Thoracic aorta (tissue), 2 donors: ENCODE measurements around the gene PRSS36. TPM values are rescaled to one million over a fixed set of nuclear protein-coding genes. Genes with fewer than 3 reads are reported as not detected.
"Not testable (repeated sequence)": the region's sequence is repeated elsewhere in the genome, so short reads cannot be mapped to it uniquely, and the experiment has no call there.

Source experiments
- ATAC-seq: fragments of 150-250 bp; one replicate; pipeline ENCODE4 v1.8.0; 2017; ENCODE audit warnings: low read depth; ENCODE audit not compliant: insufficient number of reproducible peaks, low FRiP score
- DNase-seq: peaks from one replicate; pipeline ENCODE4 v3.0.0-alpha.2; 2020; ENCODE audit warnings: low spot score
- H3K27ac ChIP-seq, 2 donors: fragments of 200-600 bp; sonication (generic); 1 replicate in 1 of 2; 2 replicates in 1 of 2; pipeline ENCODE4 v1.5.1; 2016; ENCODE audit warnings: mild to moderate bottlenecking in 2 of 2, moderate library complexity in 2 of 2
- H3K27me3 ChIP-seq: fragments of 200-600 bp; sonication (generic); replicated peaks from 2 replicates; pipeline ENCODE4 v1.6.0; 2016; ENCODE audit warnings: mild to moderate bottlenecking; ENCODE audit not compliant: insufficient read depth
- H3K36me3 ChIP-seq: fragments of 200-600 bp; sonication (generic); one replicate; pipeline ENCODE4 v1.5.1; 2016
- H3K4me1 ChIP-seq, 2 donors: fragments of 200-600 bp; sonication (generic); 1 replicate in 1 of 2; 2 replicates in 1 of 2; pipeline versions ENCODE4 v1.5.1 to v1.6.0; 2016; ENCODE audit warnings: low read depth in 2 of 2, mild to moderate bottlenecking in 1 of 2; ENCODE audit not compliant: control insufficient read depth in 1 of 2
- H3K4me3 ChIP-seq: fragments of 200-600 bp; sonication (generic); 2 replicates; pipeline ENCODE4 v1.5.1; 2016; ENCODE audit warnings: mild to moderate bottlenecking
- H3K9me3 ChIP-seq: fragments of 200-600 bp; sonication (generic); 2 replicates; pipeline ENCODE4 v1.5.1; 2016
- CTCF ChIP-seq: fragments of 200-600 bp; sonication (generic); IDR thresholded peaks from one replicate; pipeline ENCODE4 v1.5.1; 2019; ENCODE audit warnings: antibody characterized with exemption
- total RNA-seq, 2 donors: library from RNA; depleted of rRNA; stranded (reverse); fragments of >200 nt; gene quantifications; one replicate each; pipeline versions ENCODE4 v1.1.0 to v1.2.3, GENCODE V29; 2016

The PRSS36 gene
- total RNA-seq, 2 donors from 2014 or later = 1.3 to 14.8 TPM

- Histone ChIP-seq H3K36me3 (no peaks in the 10 kb centered on the region), H3K27ac (no peak overlapping the region), H3K27me3 (no peaks in the 10 kb centered on the region), H3K9me3 (no peaks in the 10 kb centered on the region), H3K4me3 (no peak overlapping the region), H3K4me1 (no peaks in the 10 kb centered on the region)
- no peak for TF ChIP-seq CTCF
- DNase-seq = no peak
- ATAC-seq = no peak
These were observed 19.0 kb upstream of the PRSS36 start for GRCh38 chr16:31168848-31169247.

DNA sequence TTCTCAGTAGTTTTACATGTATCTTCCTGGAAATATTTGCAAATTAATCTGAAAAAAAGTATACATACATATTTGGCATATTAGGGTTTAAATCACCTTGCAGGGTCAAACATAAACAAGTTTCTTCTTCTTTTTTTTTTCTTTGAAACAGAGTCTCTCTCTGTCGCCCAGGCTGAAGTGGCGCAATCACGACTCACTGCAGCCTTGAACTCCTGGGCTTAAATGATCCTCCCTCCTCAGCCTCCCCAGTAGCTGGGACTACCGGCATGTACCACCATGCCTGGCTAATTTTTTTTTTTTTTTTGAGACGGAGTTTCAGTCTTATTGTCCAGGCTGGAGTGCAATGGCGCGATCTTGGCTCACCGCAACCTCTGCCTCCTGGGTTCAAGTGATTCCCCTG is 17.4 kb upstream of the PRSS36 start:
- H3K27me3 ChIP-seq = no peaks in the 10 kb centered on the region
- TF ChIP-seq CTCF = no peak
- H3K36me3 ChIP-seq = no peaks in the 10 kb centered on the region
- no peak overlapping the region for H3K4me3 ChIP-seq
- no peak for ATAC-seq
- DNase-seq = no peak
- no peak overlapping the region for H3K27ac ChIP-seq
- H3K4me1 ChIP-seq = no peaks in the 10 kb centered on the region
- H3K9me3 ChIP-seq = no peaks in the 10 kb centered on the region

GRCh38 chr16:31157136-31157535 is 7.3 kb upstream of the PRSS36 start:
- H3K9me3 ChIP-seq = no peaks in the 10 kb centered on the region
- H3K27me3 ChIP-seq = no peaks in the 10 kb centered on the region
- H3K27ac ChIP-seq = no peak overlapping the region
- TF ChIP-seq CTCF = no peak
- no peak overlapping the region for H3K4me3 ChIP-seq
- peaks cover 0 to 5% of the 10 kb centered on the region in 2 donors for H3K4me1 ChIP-seq
- H3K36me3 ChIP-seq = no peaks in the 10 kb centered on the region
- ATAC-seq (no peak), DNase-seq (no peak)

GRCh38 chr16:31150976-31151375 is 1.1 kb upstream of the PRSS36 start:
- not testable (repeated sequence) for ATAC-seq, H3K27me3 ChIP-seq, H3K4me3 ChIP-seq

DNA sequence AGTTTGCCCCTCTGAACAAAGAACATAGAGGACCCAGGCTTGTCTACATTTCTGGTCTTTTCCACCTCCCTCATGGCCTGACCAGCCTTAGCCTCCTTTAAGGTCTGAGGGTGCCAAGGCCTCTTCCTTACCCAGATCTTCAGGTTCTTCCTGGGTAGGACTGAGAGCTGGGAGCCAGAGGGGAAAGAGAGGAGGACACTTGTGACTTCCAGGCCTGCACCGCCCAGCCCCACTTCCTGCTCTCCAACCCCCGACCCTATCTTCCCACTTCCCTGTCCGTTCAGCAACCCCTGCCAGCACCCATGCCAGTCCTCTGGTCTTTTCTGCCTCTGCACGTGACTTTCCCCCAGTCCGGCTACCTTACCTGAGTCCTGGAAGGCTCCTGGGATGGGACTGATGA is 534 bp downstream of the PRSS36 start:
- TF ChIP-seq CTCF = no peak
- Histone ChIP-seq H3K9me3 (no peaks in the 10 kb centered on the region), H3K27ac (no peak overlapping the region), H3K36me3 (no peaks in the 10 kb centered on the region), H3K27me3 (no peaks in the 10 kb centered on the region), H3K4me1 (no peaks in the 10 kb centered on the region), H3K4me3 (no peak overlapping the region)
- DNase-seq (no peak), ATAC-seq (no peak)

More at GRCh38 chr16:31150976-31151375, 1.1 kb upstream of the PRSS36 start:
- not testable (repeated sequence) for H3K9me3 ChIP-seq, H3K4me1 ChIP-seq, H3K36me3 ChIP-seq, DNase-seq, H3K27ac ChIP-seq

GRCh38 chr16:31148896-31149295 is 970 bp downstream of the PRSS36 start:
- ATAC-seq (no peak), DNase-seq (no peak)
- no peaks in the 10 kb centered on the region for H3K4me1 ChIP-seq
- no peaks in the 10 kb centered on the region for H3K9me3 ChIP-seq
- H3K27ac ChIP-seq = no peak overlapping the region
- TF ChIP-seq CTCF = no peak
- no peaks in the 10 kb centered on the region for H3K27me3 ChIP-seq
- no peak overlapping the region for H3K4me3 ChIP-seq
- H3K36me3 ChIP-seq = no peaks in the 10 kb centered on the region
